OCI-LY3 (cell line): ENCODE results near the gene CCDC63.

Source experiments
- H2AFZ ChIP-seq: fragments of 200-600, 300-600 bp; shearing (Covaris generic); 2 replicates; pipeline ENCODE4 v1.6.0; 2014; ENCODE audit warnings: antibody characterized with exemption, low read depth, low read length
- H3K27ac ChIP-seq: fragments of 200-600, 300-600 bp; sonication (generic); 2 replicates; pipeline ENCODE4 v1.5.1; 2014; ENCODE audit warnings: mild to moderate bottlenecking, low read length, moderate library complexity, mixed read lengths
- H3K27me3 ChIP-seq: fragments of 200-600, 300-600 bp; sonication (generic); 2 replicates; pipeline ENCODE4 v1.6.1; 2014; ENCODE audit warnings: low read depth, low read length, mixed read lengths
- H3K36me3 ChIP-seq: fragments of 200-600, 300-600 bp; sonication (generic); replicated peaks from 2 replicates; pipeline ENCODE3; 2014; ENCODE audit warnings: low read depth, low read length, mixed read lengths
- H3K4me1 ChIP-seq: fragments of 300-600, 200-600 bp; sonication (generic); 2 replicates; pipeline ENCODE4 v1.6.1; 2014; ENCODE audit warnings: low read length, mixed read lengths
- H3K4me2 ChIP-seq: fragments of 200-600, 300-600 bp; sonication (generic); 2 replicates; pipeline ENCODE4 v1.6.1; 2014; ENCODE audit warnings: low read length, mixed read lengths
- H3K4me3 ChIP-seq: fragments of 300-600, 200-600 bp; sonication (generic); 2 replicates; pipeline ENCODE4 v1.5.1; 2014; ENCODE audit warnings: antibody characterized with exemption, mild to moderate bottlenecking, low read length, moderate library complexity
- H3K79me2 ChIP-seq: fragments of 300-600, 200-600 bp; shearing (Covaris generic); 2 replicates; pipeline ENCODE4 v1.6.1; 2014; ENCODE audit warnings: mild to moderate bottlenecking, low read length, mixed read lengths
- H3K9ac ChIP-seq: fragments of 300-600, 200-600 bp; shearing (Covaris generic); 2 replicates; pipeline ENCODE4 v1.6.0; 2014; ENCODE audit warnings: mild to moderate bottlenecking, low read length, moderate library complexity
- H3K9me3 ChIP-seq: fragments of 200-600, 300-600 bp; shearing (Covaris generic); 2 replicates; pipeline ENCODE4 v1.6.1; 2014; ENCODE audit warnings: low read length, mixed read lengths; ENCODE audit not compliant: insufficient read depth
- H4K20me1 ChIP-seq: fragments of 200-600, 300-600 bp; sonication (generic); 2 replicates; pipeline ENCODE4 v1.6.1; 2016; ENCODE audit warnings: low read length, mixed read lengths; ENCODE audit not compliant: insufficient read depth
- EZH2phosphoT487 ChIP-seq: fragments of 200-600 bp; shearing (Covaris generic); IDR thresholded peaks from 2 replicates; pipeline ENCODE4 v1.6.1; 2018; ENCODE audit warnings: antibody characterized with exemption, mixed run types, low read depth
- TF ChIP-seq, protein P1 (sequence below): fragments of 200-600, 300-600 bp; sonication (generic); IDR thresholded peaks from 2 replicates; pipeline ENCODE4 v1.5.1; 2014; ENCODE audit warnings: antibody characterized with exemption, low read length, low read depth

The CCDC63 gene

DNA sequence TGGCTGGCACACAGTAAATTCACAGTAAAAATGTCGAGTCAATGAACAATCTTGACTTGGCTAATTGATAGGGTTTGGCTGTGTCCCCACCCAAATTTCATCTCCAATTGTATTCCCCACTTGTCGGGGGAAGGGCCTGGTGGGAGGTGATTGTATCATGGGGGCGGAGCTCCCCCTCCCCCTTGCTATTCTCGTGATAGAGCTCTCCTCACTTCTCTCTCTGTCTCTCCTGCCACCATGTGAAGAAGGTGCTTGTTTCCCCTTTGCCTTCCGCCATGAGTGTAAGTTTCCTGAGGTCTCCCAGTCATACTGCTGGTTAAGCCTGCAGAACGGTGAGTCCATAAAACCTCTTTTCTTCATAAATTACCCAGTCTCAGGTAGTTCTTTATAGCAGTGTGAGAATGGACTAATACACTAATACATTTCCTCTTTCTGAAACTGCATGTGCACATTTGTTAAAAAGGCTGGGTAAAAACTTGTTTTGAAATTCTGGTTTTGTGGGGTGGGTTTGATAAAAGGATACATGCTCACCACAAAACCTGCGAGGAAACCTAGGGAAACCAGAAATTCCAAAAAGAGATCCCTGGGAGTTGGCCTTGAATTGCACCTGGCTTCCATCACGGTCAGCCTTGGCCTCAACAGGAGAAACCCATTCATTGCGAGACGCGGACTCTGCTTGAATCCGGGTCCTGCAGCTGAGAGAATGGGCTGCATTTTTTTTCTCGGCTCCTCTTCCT lies 89.7 kb downstream of the CCDC63 start:
- Histone ChIP-seq H3K4me3 (peak overlapping the region; percentile 61; the same call in 1 of the 2 replicates), H3K9me3 (no peaks in the 10 kb centered on the region), H3K4me2 (peak overlapping the region; percentile 76), H3K36me3 (no peaks in the 10 kb centered on the region), H3K27me3 (no peaks in the 10 kb centered on the region; the same call in 1 of the 2 replicates), H3K4me1 (peaks cover 13% of the 10 kb centered on the region), H3K9ac (no peak overlapping the region), H4K20me1 (no peaks in the 10 kb centered on the region), H3K79me2 (no peaks in the 10 kb centered on the region), H2AFZ (0 out of 2 replicates have a peak overlapping the region, but pooled peaks have one; percentile 24), H3K27ac (no peak overlapping the region)
- no peak for TF ChIP-seq EZH2phosphoT487

DNA sequence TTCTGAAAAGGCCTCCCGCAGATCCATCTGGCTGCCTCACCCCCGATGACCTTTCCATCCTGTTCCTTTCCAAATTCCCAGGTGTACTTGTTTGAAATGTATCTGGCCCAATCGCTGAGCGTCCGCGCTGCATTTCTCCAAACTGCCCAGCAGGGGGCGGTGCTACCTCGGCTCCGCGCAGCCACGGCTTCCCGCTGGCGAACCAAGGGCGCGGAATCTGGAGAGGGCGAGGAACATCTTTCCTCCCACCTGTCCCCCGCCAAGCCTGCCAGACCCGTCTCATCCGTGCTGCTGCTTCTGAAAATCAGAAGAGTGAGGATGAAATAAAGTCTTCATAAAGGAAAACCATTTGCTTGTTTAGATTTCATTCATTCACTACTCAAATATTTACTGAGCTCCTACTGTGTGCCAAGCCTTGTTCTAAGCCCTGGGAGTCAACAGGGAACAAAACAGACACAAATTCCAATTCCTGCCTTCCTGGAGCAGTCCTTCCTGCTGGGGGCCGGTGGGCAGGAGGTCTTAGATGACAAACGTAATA lies 90.4 kb downstream of the CCDC63 start:
- H3K27me3 ChIP-seq: no peaks in the 10 kb centered on the region; the same call in 1 of the 2 replicates
- H4K20me1 ChIP-seq: no peaks in the 10 kb centered on the region
- 0 out of 2 replicates have a peak overlapping the region, but pooled peaks have one; percentile 16 for H3K9ac ChIP-seq
- no peak overlapping the region for H3K27ac ChIP-seq
- no peaks in the 10 kb centered on the region for H3K36me3 ChIP-seq
- H2AFZ ChIP-seq: peak overlapping the region; percentile 99
- no peaks in the 10 kb centered on the region for H3K79me2 ChIP-seq
- H3K9me3 ChIP-seq: no peaks in the 10 kb centered on the region
- H3K4me2 ChIP-seq: peak overlapping the region; percentile 76
- H3K4me3 ChIP-seq: peak overlapping the region; percentile 61
- H3K4me1 ChIP-seq: peaks cover 13% of the 10 kb centered on the region
- TF ChIP-seq EZH2phosphoT487: no peak
- TF ChIP-seq, protein P1, sequence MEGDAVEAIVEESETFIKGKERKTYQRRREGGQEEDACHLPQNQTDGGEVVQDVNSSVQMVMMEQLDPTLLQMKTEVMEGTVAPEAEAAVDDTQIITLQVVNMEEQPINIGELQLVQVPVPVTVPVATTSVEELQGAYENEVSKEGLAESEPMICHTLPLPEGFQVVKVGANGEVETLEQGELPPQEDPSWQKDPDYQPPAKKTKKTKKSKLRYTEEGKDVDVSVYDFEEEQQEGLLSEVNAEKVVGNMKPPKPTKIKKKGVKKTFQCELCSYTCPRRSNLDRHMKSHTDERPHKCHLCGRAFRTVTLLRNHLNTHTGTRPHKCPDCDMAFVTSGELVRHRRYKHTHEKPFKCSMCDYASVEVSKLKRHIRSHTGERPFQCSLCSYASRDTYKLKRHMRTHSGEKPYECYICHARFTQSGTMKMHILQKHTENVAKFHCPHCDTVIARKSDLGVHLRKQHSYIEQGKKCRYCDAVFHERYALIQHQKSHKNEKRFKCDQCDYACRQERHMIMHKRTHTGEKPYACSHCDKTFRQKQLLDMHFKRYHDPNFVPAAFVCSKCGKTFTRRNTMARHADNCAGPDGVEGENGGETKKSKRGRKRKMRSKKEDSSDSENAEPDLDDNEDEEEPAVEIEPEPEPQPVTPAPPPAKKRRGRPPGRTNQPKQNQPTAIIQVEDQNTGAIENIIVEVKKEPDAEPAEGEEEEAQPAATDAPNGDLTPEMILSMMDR: peak; percentile 94

DNA sequence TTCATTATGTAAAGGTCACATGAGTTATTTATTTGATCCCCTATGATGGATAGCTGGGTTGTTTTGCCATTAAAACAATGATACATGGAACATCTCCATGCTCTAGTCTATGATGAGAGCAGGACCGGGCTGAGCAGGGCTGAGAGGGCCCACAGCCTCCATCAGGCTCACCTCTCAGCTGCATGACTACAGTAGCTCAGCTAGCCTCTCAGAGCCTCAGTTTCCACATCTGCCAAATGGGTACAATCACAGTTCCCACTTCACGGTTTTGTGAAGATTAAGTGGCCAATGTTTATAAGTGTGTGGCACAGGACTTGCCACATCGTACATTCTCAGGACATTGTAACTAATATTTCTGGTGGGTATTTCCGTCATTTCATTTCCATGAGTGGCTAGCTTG lies 93.5 kb downstream of the CCDC63 start:
- no peak overlapping the region for H3K9ac ChIP-seq
- no peak for TF ChIP-seq EZH2phosphoT487
- TF ChIP-seq, protein P1: no peak

DNA sequence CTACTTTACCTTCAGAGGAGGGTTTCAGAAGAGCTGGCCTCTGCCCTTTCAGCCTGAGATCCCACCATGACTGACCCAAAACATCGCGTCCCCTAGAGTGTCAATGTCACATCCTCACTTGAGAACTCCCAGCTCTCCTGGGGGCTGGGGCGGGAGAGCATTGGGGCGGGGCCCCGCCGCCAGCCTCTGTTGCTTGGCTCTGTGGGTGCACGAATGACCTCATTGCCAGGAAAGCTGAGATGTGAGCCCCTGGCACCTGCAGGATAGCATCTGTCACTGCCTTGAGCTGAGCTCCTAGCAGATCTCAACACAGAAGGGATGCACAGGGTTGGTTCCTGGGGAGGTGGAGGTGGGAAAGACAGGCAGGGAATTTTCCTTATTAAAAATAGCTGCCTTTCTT lies 94.1 kb downstream of the CCDC63 start:
- Histone ChIP-seq H3K9ac (no peak overlapping the region), H3K4me3 (no peak overlapping the region), H3K9me3 (no peaks in the 10 kb centered on the region), H4K20me1 (no peaks in the 10 kb centered on the region), H3K36me3 (no peaks in the 10 kb centered on the region), H3K27me3 (peaks cover 10% of the 10 kb centered on the region), H3K4me1 (peaks cover 13% of the 10 kb centered on the region), H3K4me2 (no peak overlapping the region), H3K79me2 (no peaks in the 10 kb centered on the region), H3K27ac (no peak overlapping the region), H2AFZ (no peak overlapping the region)
- TF ChIP-seq, protein P1: no peak
- no peak for TF ChIP-seq EZH2phosphoT487

More for the DNA sequence above, 93.5 kb downstream of the CCDC63 start:
- Histone ChIP-seq H3K9me3 (no peaks in the 10 kb centered on the region), H4K20me1 (no peaks in the 10 kb centered on the region), H3K4me1 (peaks cover 13% of the 10 kb centered on the region), H3K4me2 (no peak overlapping the region), H3K36me3 (no peaks in the 10 kb centered on the region), H3K79me2 (no peaks in the 10 kb centered on the region), H3K4me3 (no peak overlapping the region), H3K27me3 (peaks cover 10% of the 10 kb centered on the region), H3K27ac (no peak overlapping the region), H2AFZ (no peak overlapping the region)
